Suprapubic skin (tissue), 4 donors: ENCODE measurements around the gene TOMM6.

Source experiments
- CTCF ChIP-seq, 2 donors: fragments of 200-600 bp in 1 of 2; fragments of 450-650 bp in 1 of 2; sonication (generic) in 1 of 2; IDR thresholded peaks; one replicate each; pipeline ENCODE4 v1.5.1; 2016 to 2019; ENCODE audit warnings: antibody characterized with exemption in 2 of 2, mild to moderate bottlenecking in 1 of 2, moderate library complexity in 1 of 2
- EP300 ChIP-seq: sonication (generic); formaldehyde crosslinking; IDR thresholded peaks from one replicate; pipeline ENCODE4 v1.6.1; 2017; ENCODE audit warnings: antibody characterized with exemption
- POLR2A ChIP-seq, 2 donors: fragments of 450-650 bp; IDR thresholded peaks; one replicate each; pipeline ENCODE4 v1.6.1; 2017; ENCODE audit warnings: antibody characterized with exemption in 2 of 2, mild to moderate bottlenecking in 2 of 2, moderate library complexity in 2 of 2
- POLR2AphosphoS5 ChIP-seq, 3 donors: sonication (generic); formaldehyde crosslinking; IDR thresholded peaks; one replicate each; pipeline ENCODE4 v1.6.1; 2017; ENCODE audit warnings: antibody characterized with exemption in 3 of 3

GRCh38 chr6:41790045-41790444, 2.6 kb downstream of the TOMM6 start:
- TF ChIP-seq CTCF (IDR thresholded peaks at IDR 0.05) (no peak), POLR2AphosphoS5 (IDR thresholded peaks at IDR 0.05) (no peak), POLR2A (IDR thresholded peaks at IDR 0.05) (no peak), EP300 (no peak)
